ENCODE results near the gene DOCK9. TPM values are rescaled to one million over a fixed set of nuclear protein-coding genes. Genes with fewer than 3 reads are reported as not detected.

Gene DOCK9
- 28.0 and 34.5 TPM in 2 replicates for total RNA-seq
- 13.3 TPM for total RNA-seq (2013)
- polyA plus RNA-seq, result 15.7 and 18.5 TPM in 2 replicates
- polyA minus RNA-seq, result 23.9 and 25.7 TPM in 2 replicates

DNA sequence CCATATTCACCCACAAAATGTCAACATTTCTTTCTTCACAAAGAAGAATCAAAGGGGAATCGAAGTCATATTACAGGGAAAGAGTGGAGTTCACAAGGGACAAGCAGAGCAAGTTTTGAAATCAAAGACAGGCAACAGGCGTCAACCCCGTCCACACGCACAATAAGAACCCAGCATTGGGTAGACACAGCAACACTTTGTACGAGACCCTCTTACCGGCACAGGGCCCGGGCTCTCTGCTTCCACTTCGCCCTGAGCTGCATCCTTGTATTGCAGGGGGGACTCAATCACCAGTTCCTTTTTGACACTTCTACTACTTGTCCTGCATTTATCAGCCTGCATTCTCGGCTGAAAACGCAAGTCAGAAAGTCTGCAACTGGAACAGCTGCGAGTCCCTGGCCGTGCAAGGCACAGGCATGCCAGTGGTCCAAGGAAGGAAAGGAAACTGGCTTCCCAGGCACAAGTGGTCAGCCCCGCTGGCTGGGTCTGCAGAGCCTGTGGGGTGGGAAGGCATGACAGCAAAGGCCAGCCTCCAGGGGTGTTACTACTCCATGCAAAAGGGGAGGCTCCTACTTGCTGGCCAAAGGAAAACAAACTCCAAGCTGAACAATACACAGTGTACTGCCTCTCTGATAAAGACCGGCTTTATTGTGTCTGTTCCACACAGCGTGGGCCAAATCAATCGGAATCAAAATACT, at the start of gene DOCK9:
DOCK9 (minus strand) TSS at position 497 of the 698 bp plus-strand sequence; CDS start at position 342, 155 bp downstream.
- Histone ChIP-seq H3K79me2 (ENCODE audit: control insufficient read depth, insufficient read depth, low read length) (no peaks in the 10 kb centered on the region), H3K9me3 (ENCODE audit: control extremely low read depth in 1 of 3, control insufficient read depth in 2 of 3, insufficient read depth in 1 of 3, low read length in 2 of 3) (no peaks in the 10 kb centered on the region), H3K27ac (ENCODE audit: low read length in 2 of 2) (no peak within 1 kb of the TSS), H3K36me3 (replicated peaks in 1 of 2; ENCODE audit: control extremely low read depth in 1 of 2, control insufficient read depth in 1 of 2, extremely low read depth in 1 of 2, insufficient read depth in 2 of 2, low read length in 1 of 2) (no peaks in the 10 kb centered on the region), H2AFZ (ENCODE audit: insufficient read depth, low read depth, low read length, poor library complexity, severe bottlenecking) (no peak within 1 kb of the TSS), H3K27me3 (replicated peaks in 1 of 4; ENCODE audit: control extremely low read depth in 1 of 4, control insufficient read depth in 3 of 4, insufficient read depth in 4 of 4, low read length in 3 of 4) (no peaks in the 10 kb centered on the region), H3K4me1 (ENCODE audit: control insufficient read depth in 2 of 2, insufficient read depth in 2 of 2, low read length in 2 of 2) (peaks cover 5 to 14% of the 10 kb centered on the region in 2 donors), H4K20me1 (ENCODE audit: control insufficient read depth, insufficient read depth, low read length, poor library complexity, severe bottlenecking) (no peaks in the 10 kb centered on the region), H3K4me2 (replicated peaks; ENCODE audit: low read depth, low read length, poor library complexity, severe bottlenecking) (no peak within 1 kb of the TSS), H3K4me3 (ENCODE audit: control extremely low read depth in 1 of 5, extremely low read depth in 1 of 5, insufficient read depth in 1 of 5, low read depth in 2 of 5, low read length in 4 of 5) (no peak within 1 kb of the TSS), H3K9ac (ENCODE audit: low read length) (no peak within 1 kb of the TSS)
- Mint-ChIP-seq H3K4me1 (peaks cover 31% of the 10 kb centered on the region), H3K27ac (no peak within 1 kb of the TSS), H3K4me3 (no peak within 1 kb of the TSS), H3K27me3 (no peaks in the 10 kb centered on the region), H3K9me3 (ENCODE audit: insufficient read depth) (peaks cover 2% of the 10 kb centered on the region)
- CTCF ChIA-PET, result no interaction called here
- 94% methylated on average over 14 of the region's 16 CpGs for WGBS (ENCODE audit: insufficient coverage)
- intact Hi-C loops (cut with micrococcal nuclease), result no loop called here
- ATAC-seq (ENCODE audit: low read depth) (no peak), DNase-seq (no peak)
- POLR2A ChIA-PET, result no interaction called here
- no peak for TF ChIP-seq CTCF (IDR thresholded peaks at IDR 0.05)
- TF ChIP-seq EZH2 (IDR thresholded peaks at IDR 0.05; ENCODE audit: borderline replicate concordance, insufficient read depth, low read depth, low read length, poor library complexity, severe bottlenecking), result no peak

GRCh38 chr13:99027260-99027659, 49.4 kb upstream of the DOCK9 start:
- Mint-ChIP-seq H3K4me3 (no peak overlapping the region), H3K27me3 (peaks cover 5% of the 10 kb centered on the region), H3K4me1 (peaks cover 13% of the 10 kb centered on the region), H3K27ac (no peak overlapping the region), H3K9me3 (ENCODE audit: insufficient read depth) (peaks cover 9% of the 10 kb centered on the region)
- POLR2A ChIA-PET, result no interaction called here
- H3K27ac ChIP-seq (ENCODE audit: low read length in 2 of 2), result no peak overlapping the region
- no peaks in the 10 kb centered on the region for H3K4me1 ChIP-seq (ENCODE audit: control insufficient read depth in 2 of 2, insufficient read depth in 2 of 2, low read length in 2 of 2)
- H3K79me2 ChIP-seq (ENCODE audit: control insufficient read depth, insufficient read depth, low read length), result peaks cover 6% of the 10 kb centered on the region
- H3K9me3 ChIP-seq (ENCODE audit: control extremely low read depth in 1 of 3, control insufficient read depth in 2 of 3, insufficient read depth in 1 of 3, low read length in 2 of 3), result peaks cover 2 to 5% (median 4%) of the 10 kb centered on the region in 3 donors
- CTCF ChIA-PET, result no interaction called here
- TF ChIP-seq EZH2 (IDR thresholded peaks at IDR 0.05; ENCODE audit: borderline replicate concordance, insufficient read depth, low read depth, low read length, poor library complexity, severe bottlenecking), result no peak
- intact Hi-C loops (cut with micrococcal nuclease), result no loop called here
- H3K4me2 ChIP-seq (replicated peaks; ENCODE audit: low read depth, low read length, poor library complexity, severe bottlenecking), result no peak overlapping the region
- 83% methylated on average over 4 of the region's 7 CpGs for WGBS (ENCODE audit: insufficient coverage)
- H4K20me1 ChIP-seq (ENCODE audit: control insufficient read depth, insufficient read depth, low read length, poor library complexity, severe bottlenecking), result peaks cover 4% of the 10 kb centered on the region
- no peak overlapping the region for H3K4me3 ChIP-seq (ENCODE audit: control extremely low read depth in 1 of 5, extremely low read depth in 1 of 5, insufficient read depth in 1 of 5, low read depth in 2 of 5, low read length in 4 of 5)
- no peak for ATAC-seq (ENCODE audit: low read depth)
- no peak overlapping the region for H3K9ac ChIP-seq (ENCODE audit: low read length)
- no peaks in the 10 kb centered on the region for H3K36me3 ChIP-seq (replicated peaks in 1 of 2; ENCODE audit: control extremely low read depth in 1 of 2, control insufficient read depth in 1 of 2, extremely low read depth in 1 of 2, insufficient read depth in 2 of 2, low read length in 1 of 2)
- DNase-seq, result no peak
- H3K27me3 ChIP-seq (replicated peaks in 1 of 4; ENCODE audit: control extremely low read depth in 1 of 4, control insufficient read depth in 3 of 4, insufficient read depth in 4 of 4, low read length in 3 of 4), result no peaks in the 10 kb centered on the region
- H2AFZ ChIP-seq (ENCODE audit: insufficient read depth, low read depth, low read length, poor library complexity, severe bottlenecking), result no peak overlapping the region
